NCI-H2171 treated with DMSO at 0.1 percent for 48 hours (cell line): ENCODE measurements around the gene PRCP.

ENCODE experiments used
- DNase-seq: peaks from one replicate; lab custom pipeline; 2025; lab: John Stamatoyannopoulos, UW

Gene PRCP

GRCh38 chr11:82906931-82907330 is 6.7 kb upstream of the PRCP start:
- DNase-seq: no peak

- peak; percentile 34 for DNase-seq
Measured at GRCh38 chr11:82906236-82906635, 6.0 kb upstream of the PRCP start.

GRCh38 chr11:82903843-82904586 is 3.8 kb upstream of the PRCP start:
- DNase-seq: no peak

GRCh38 chr11:82902880-82903279 is 2.6 kb upstream of the PRCP start:
- DNase-seq: no peak

GRCh38 chr11:82901922-82902485 is 1.8 kb upstream of the PRCP start:
- no peak for DNase-seq

- DNase-seq: peak; percentile 94
Measured at GRCh38 chr11:82901165-82901921, 1.1 kb upstream of the PRCP start, which contains the start of gene DDIAS. Gene DDIAS, plus strand, starts transcription at chr11:82901736. Its CDS starts 13,003 bp downstream, at chr11:82914739.

GRCh38 chr11:82899957-82900276 is 313 bp downstream of the PRCP start:
- DNase-seq: no peak

GRCh38 chr11:82899186-82899820 is 927 bp downstream of the PRCP start:
- DNase-seq: no peak

- no peak for DNase-seq
Measured at GRCh38 chr11:82898241-82898640, 2.0 kb downstream of the PRCP start.

GRCh38 chr11:82896183-82896582 is 4.0 kb downstream of the PRCP start:
- no peak for DNase-seq

- DNase-seq: no peak
Measured at GRCh38 chr11:82895437-82896091, 4.7 kb downstream of the PRCP start.

GRCh38 chr11:82892611-82893169 is 7.5 kb downstream of the PRCP start:
- no peak for DNase-seq

GRCh38 chr11:82890936-82891335 is 9.3 kb downstream of the PRCP start:
- no peak for DNase-seq

- no peak for DNase-seq
Measured at GRCh38 chr11:82890002-82890341, 10.3 kb downstream of the PRCP start.

- no peak for DNase-seq
Measured at GRCh38 chr11:82889133-82890001, 10.9 kb downstream of the PRCP start.

GRCh38 chr11:82883853-82884252 is 16.4 kb downstream of the PRCP start:
- DNase-seq: no peak

GRCh38 chr11:82874646-82875523 is 25.3 kb downstream of the PRCP start:
- DNase-seq: no peak

- DNase-seq: no peak
Measured at GRCh38 chr11:82873919-82874333, 26.3 kb downstream of the PRCP start.

GRCh38 chr11:82872377-82873150 is 27.7 kb downstream of the PRCP start:
- no peak for DNase-seq
